Measurements from ENCODE around the gene ARHGEF19. TPM values are rescaled to one million over a fixed set of nuclear protein-coding genes. Genes with fewer than 3 reads are reported as not detected.

Gene ARHGEF19
- total and polyA plus RNA-seq, 9 of the 15 experiments (the other 6 are each of a cell fraction or from before 2014, with no cell fraction given), result 0.73 to 21.0 (median 5.2) TPM

GRCh38 chr1:16207318-16208269, 4.9 kb downstream of the ARHGEF19 start (continued):
- TF ChIP-seq HMGXB4 (CRISPR knock-in tag; IDR thresholded peaks at IDR 0.05), result no peak
- no peak for TF ChIP-seq SNIP1 (IDR thresholded peaks at IDR 0.05; ENCODE audit: low read depth)
- no peak for TF ChIP-seq DLX4 (CRISPR knock-in tag; IDR thresholded peaks at IDR 0.05)
- no peak for TF ChIP-seq BMI1 (IDR thresholded peaks at IDR 0.05; ENCODE audit: low read length)
- TF ChIP-seq PRMT5 (CRISPR knock-in tag; IDR thresholded peaks at IDR 0.05), result no peak
- TF ChIP-seq GABPB2 (CRISPR knock-in tag; conservative IDR thresholded peaks at IDR 0.05), result no peak
- TF ChIP-seq THAP7 (CRISPR knock-in tag; IDR thresholded peaks at IDR 0.05), result no peak
- TF ChIP-seq PURB (CRISPR knock-in tag; IDR thresholded peaks at IDR 0.05; ENCODE audit: low read depth), result no peak
- TF ChIP-seq GATAD2A (IDR thresholded peaks at IDR 0.05), result no peak
- peak in 1 of 2 experiments; percentile 46 for TF ChIP-seq AFF1 (IDR thresholded peaks at IDR 0.05; ENCODE audit: low read depth in 1 of 2, partially characterized antibody in 2 of 2)
- 0 out of 2 replicates have a peak, but pooled peaks have one; percentile 59 for TF ChIP-seq MIER1 (IDR thresholded peaks at IDR 0.05; ENCODE audit: low read depth)
- TF ChIP-seq POU5F1 (IDR thresholded peaks at IDR 0.05; ENCODE audit: borderline replicate concordance, low read depth, low read length, partially characterized antibody), result no peak
- no peak for TF ChIP-seq CTCF (IDR thresholded peaks at IDR 0.05 in 2 of 3, conservative IDR thresholded peaks at IDR 0.05 in 1 of 3; ENCODE audit: insufficient read depth in 2 of 3, low read depth in 1 of 3, low read length in 3 of 3)
- no peak for TF ChIP-seq MCM7 (IDR thresholded peaks at IDR 0.05)
- TF ChIP-seq ZNF253 (CRISPR knock-in tag; conservative IDR thresholded peaks at IDR 0.05), result no peak
- TF ChIP-seq U2AF1 (optimal IDR thresholded peaks at IDR 0.05; ENCODE audit: low read depth, low read length), result no peak

All from K562 (cell line).